BJ (cell line): ENCODE results near the gene BMERB1. TPM values are rescaled to one million over a fixed set of nuclear protein-coding genes. Genes with fewer than 3 reads are reported as not detected.

Experiments
- CTCF ChIA-PET: fragments of 350-600 bp; formaldehyde crosslinking; extraction: SDS; loops from one replicate; lab custom pipeline; 2021; ENCODE audit warnings: antibody characterized with exemption, inconsistent platforms; lab: Yijun Ruan, JAX
- POLR2A ChIA-PET: fragments of 300-600 bp; sonication (Branson Sonifier 250); formaldehyde crosslinking; extraction: SDS; loops from one replicate; lab custom pipeline; 2021; ENCODE audit warnings: antibody characterized with exemption; lab: Charles Lee
- DNase-seq: peaks from one replicate; pipeline ENCODE4 v3.0.0-alpha.2; 2011; ENCODE audit warnings: low read depth
- H3K27me3 ChIP-seq: 2 replicates; pipeline ENCODE4 v1.6.0; 2011; ENCODE audit warnings: low read length; ENCODE audit not compliant: control insufficient read depth, insufficient read depth
- H3K36me3 ChIP-seq: 2 replicates; pipeline ENCODE4 v1.5.1; 2011; ENCODE audit warnings: low read length; ENCODE audit not compliant: control insufficient read depth, insufficient read depth
- H3K4me3 ChIP-seq: 2 replicates; pipeline ENCODE4 v1.5.1; 2011; ENCODE audit warnings: low read depth, mild to moderate bottlenecking, control low read depth, low read length
- polyA plus RNA-seq: library from polyadenylated mRNA; depleted of rRNA; stranded (reverse); fragments of >200 nt; gene quantifications from 2 replicates; pipeline ENCODE4 v1.2.3, GENCODE V29; 2011
- TF ChIP-seq, protein P1 (sequence below): IDR thresholded peaks from 2 replicates; pipeline ENCODE4 v1.5.1; 2011; ENCODE audit warnings: low read depth, mild to moderate bottlenecking, control low read depth, inconsistent platforms, low read length, moderate library complexity; ENCODE audit not compliant: insufficient read depth

BMERB1 gene
- polyA plus RNA-seq, 1 experiment: 72.8 TPM

DNA sequence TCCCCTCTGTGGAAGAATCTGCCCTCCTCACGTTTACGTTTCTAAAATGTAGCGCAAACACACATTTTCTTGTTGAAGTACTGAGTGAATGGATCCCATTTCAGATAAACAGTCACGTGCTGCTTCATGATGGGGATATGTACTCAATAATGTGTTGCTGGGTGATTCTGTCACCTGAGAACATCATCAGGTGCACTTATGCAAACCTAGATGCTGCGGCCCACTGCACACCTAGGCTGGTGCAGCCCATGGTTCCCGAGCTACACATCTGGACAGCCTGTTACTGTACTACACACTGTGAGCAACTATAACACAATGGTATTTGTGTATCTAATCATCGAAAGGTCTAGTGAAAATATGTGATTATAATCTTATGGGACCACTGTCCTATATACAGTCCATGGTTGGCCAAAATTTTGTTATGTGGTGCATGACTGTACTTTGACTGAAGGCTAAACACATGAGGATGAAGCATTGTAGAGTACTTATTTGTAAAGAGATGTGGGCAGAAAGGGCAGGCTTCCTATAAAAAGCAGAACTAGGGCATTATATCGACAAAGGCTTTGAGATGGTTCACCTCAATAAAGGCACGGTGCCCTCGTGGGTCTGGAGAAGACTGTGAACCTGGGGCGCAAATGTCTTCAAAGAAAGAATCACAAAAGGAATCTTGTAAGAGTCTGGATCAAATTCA, 182.2 kb downstream of the BMERB1 start:
- CTCF ChIA-PET: no interaction called here
- no peak for DNase-seq
- peaks cover 7% of the 10 kb centered on the region for H3K36me3 ChIP-seq
- POLR2A ChIA-PET: no interaction called here
- H3K27me3 ChIP-seq: no peaks in the 10 kb centered on the region
- H3K4me3 ChIP-seq: no peak overlapping the region
- TF ChIP-seq, protein P1, sequence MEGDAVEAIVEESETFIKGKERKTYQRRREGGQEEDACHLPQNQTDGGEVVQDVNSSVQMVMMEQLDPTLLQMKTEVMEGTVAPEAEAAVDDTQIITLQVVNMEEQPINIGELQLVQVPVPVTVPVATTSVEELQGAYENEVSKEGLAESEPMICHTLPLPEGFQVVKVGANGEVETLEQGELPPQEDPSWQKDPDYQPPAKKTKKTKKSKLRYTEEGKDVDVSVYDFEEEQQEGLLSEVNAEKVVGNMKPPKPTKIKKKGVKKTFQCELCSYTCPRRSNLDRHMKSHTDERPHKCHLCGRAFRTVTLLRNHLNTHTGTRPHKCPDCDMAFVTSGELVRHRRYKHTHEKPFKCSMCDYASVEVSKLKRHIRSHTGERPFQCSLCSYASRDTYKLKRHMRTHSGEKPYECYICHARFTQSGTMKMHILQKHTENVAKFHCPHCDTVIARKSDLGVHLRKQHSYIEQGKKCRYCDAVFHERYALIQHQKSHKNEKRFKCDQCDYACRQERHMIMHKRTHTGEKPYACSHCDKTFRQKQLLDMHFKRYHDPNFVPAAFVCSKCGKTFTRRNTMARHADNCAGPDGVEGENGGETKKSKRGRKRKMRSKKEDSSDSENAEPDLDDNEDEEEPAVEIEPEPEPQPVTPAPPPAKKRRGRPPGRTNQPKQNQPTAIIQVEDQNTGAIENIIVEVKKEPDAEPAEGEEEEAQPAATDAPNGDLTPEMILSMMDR: no peak

DNA sequence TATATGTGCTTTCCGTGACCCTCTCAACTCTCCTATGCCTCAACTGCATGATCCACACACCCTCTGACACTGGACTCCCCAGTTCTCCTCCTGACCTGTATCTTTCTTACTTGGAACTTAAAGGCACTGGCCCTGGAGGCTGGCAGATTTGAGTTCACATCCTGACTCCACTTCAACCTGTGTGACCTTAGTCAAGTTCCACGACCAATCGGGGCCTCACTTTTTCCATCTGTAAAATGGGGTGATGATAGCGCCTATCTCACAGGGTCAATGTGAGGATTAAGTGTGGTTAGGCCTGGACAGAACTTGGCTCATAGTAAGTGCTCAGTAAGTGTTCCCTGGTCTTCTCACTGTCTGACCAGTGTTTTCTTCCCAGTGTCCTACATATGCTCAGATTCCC, 183.5 kb downstream of the BMERB1 start:
- peaks cover 13% of the 10 kb centered on the region for H3K36me3 ChIP-seq
- ChIA-PET CTCF (no interaction called here), POLR2A (no interaction called here)

DNA sequence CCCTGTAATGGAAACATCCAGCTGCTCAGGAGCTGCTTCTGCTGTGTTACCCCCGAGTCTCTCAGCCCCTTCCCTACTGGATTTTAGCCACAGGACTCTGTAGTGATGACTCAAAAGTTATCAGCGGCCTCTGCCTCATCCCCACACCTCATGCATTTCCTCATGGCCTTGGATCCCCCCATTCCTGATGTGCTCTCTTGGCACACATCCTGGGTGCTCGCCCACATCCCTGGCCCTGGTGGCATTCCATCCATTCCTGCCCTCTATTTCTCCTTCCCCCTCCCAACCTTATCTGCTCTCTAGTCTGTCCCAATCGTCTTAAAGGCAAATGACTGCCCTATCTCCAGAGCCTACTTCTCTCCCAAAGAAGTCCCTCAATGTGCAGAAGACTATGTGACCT, 184.0 kb downstream of the BMERB1 start:
- POLR2A ChIA-PET: no interaction called here
- peaks cover 13% of the 10 kb centered on the region for H3K36me3 ChIP-seq

More for the DNA sequence above, 183.5 kb downstream of the BMERB1 start:
- Histone ChIP-seq H3K27me3 (no peaks in the 10 kb centered on the region), H3K4me3 (no peak overlapping the region)
- DNase-seq: no peak
- TF ChIP-seq, protein P1: no peak

DNA sequence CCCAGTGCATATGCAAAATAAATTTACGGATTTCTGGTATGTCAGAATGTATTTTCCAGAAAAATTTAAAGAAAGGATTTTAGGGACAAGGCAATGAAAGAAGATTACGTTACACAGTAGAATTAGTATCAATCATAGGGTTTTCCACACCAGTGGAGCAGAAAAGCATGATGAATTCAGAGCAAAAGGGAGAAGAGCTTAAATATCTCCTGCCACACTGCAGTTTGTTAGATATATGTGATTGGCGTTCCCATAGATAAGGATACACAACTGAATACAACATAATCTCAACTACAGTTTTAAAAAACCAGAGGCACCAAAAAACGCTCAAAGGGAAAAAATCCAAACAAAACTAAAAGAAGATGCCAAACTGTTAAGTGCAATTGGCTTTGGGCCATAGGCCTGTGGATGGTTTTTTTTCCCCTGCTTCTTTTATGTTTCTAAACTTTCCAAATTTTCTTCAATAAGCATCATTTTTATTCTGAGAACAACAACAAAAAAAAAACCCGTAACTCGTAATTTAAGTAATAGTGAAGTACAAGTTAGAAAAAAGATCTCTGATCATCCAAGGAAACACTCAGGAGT, 186.3 kb downstream of the BMERB1 start:
- ChIA-PET POLR2A (no interaction called here), CTCF (interaction anchor here (0.7 kb wide), 1 partner anchor 22 kb away, joined by 3 read pairs; the partner anchor contains the start of gene MARF1)
- Histone ChIP-seq H3K36me3 (peaks cover 22% of the 10 kb centered on the region), H3K27me3 (no peaks in the 10 kb centered on the region), H3K4me3 (no peak overlapping the region)
- no peak for DNase-seq
- TF ChIP-seq, protein P1: no peak

More for the DNA sequence above, 184.0 kb downstream of the BMERB1 start:
- H3K4me3 ChIP-seq: no peak overlapping the region
- CTCF ChIA-PET: interaction anchor here (0.5 kb wide), 1 partner anchor 316 kb away, joined by 4 read pairs; no protein-coding TSS in a partner anchor
- no peaks in the 10 kb centered on the region for H3K27me3 ChIP-seq
- no peak for DNase-seq
- TF ChIP-seq, protein P1: no peak

DNA sequence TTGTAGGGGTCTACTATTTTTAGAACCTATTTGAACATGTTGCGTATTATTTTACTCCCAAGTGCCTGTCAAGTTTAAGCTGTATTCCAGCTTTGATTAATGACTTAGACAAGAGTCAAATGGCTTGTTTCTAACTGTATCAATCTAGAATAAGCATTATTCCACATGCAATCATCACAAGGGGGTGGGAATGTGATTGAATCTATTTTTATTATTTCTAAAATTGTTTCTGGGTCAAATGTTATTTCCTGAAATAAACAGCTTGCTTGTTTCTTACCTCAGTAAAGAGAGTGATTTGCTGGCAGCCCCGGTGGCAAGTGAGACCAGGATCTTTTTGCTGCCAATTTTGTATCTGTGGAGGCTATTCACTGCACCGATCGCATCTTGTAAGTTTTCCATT, 187.1 kb downstream of the BMERB1 start:
- no peak for DNase-seq
- ChIA-PET POLR2A (no interaction called here), CTCF (interaction anchor here (0.7 kb wide), 1 partner anchor 21 kb away, joined by 3 read pairs; the partner anchor contains the start of gene MARF1)
- H3K36me3 ChIP-seq: peaks cover 19% of the 10 kb centered on the region
- no peak overlapping the region for H3K4me3 ChIP-seq
- TF ChIP-seq, protein P1: no peak
- H3K27me3 ChIP-seq: no peaks in the 10 kb centered on the region
